ENCODE measurements around the gene NINJ1.

DNA sequence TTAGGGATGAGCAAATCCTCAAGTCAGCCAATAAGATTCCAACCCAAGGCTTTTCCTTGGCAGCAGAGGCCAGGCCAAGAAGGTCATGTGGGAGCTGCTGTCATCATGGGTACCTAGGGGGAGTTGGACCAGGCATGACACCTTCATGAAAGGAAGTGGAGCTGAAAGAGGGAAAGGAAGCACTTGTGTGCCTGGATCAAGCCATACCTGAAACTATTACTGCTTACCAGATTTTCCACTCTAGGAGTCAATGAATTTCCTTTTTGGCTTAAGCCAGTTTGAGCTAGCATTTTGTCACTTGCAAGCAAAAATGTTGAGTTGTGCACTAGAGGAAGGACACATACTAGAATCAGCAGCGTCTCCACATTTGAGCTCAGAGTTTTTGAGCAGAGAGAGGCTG is 35.4 kb upstream of the NINJ1 start:
- TF ChIP-seq, protein P1, sequence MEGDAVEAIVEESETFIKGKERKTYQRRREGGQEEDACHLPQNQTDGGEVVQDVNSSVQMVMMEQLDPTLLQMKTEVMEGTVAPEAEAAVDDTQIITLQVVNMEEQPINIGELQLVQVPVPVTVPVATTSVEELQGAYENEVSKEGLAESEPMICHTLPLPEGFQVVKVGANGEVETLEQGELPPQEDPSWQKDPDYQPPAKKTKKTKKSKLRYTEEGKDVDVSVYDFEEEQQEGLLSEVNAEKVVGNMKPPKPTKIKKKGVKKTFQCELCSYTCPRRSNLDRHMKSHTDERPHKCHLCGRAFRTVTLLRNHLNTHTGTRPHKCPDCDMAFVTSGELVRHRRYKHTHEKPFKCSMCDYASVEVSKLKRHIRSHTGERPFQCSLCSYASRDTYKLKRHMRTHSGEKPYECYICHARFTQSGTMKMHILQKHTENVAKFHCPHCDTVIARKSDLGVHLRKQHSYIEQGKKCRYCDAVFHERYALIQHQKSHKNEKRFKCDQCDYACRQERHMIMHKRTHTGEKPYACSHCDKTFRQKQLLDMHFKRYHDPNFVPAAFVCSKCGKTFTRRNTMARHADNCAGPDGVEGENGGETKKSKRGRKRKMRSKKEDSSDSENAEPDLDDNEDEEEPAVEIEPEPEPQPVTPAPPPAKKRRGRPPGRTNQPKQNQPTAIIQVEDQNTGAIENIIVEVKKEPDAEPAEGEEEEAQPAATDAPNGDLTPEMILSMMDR (IDR thresholded peaks at IDR 0.05; ENCODE audit: low read length): no peak
- no peak for TF ChIP-seq EZH2 (IDR thresholded peaks at IDR 0.05; ENCODE audit: borderline replicate concordance, low read length)

Measured in OCI-LY1 (cell line).